Stomach (tissue), 4 donors: ENCODE results near the gene NEFH.

Experiments
- CTCF ChIP-seq, 7 experiments: fragments of 450-650 bp in 4 of 7; fragments of 200-600 bp in 3 of 7; sonication (generic) in 3 of 7; IDR thresholded peaks; one replicate each; pipeline ENCODE4 v1.5.1; 2016 to 2019; ENCODE audit warnings: antibody characterized with exemption in 7 of 7, control low read depth in 2 of 7, mild to moderate bottlenecking in 1 of 7
- POLR2A ChIP-seq, 4 donors: fragments of 450-650 bp; IDR thresholded peaks; one replicate each; pipeline ENCODE4 v1.6.1; 2016; ENCODE audit warnings: antibody characterized with exemption in 4 of 4, control low read depth in 2 of 4, mild to moderate bottlenecking in 1 of 4, moderate library complexity in 1 of 4
- POLR2AphosphoS5 ChIP-seq, 3 donors: sonication (generic); formaldehyde crosslinking; IDR thresholded peaks; one replicate each; pipeline ENCODE4 v1.6.1; 2016; ENCODE audit warnings: antibody characterized with exemption in 3 of 3

GRCh38 chr22:29447906-29448305 lies 32.1 kb upstream of the NEFH start:
- no peak for TF ChIP-seq CTCF (IDR thresholded peaks at IDR 0.05)
- no peak for TF ChIP-seq POLR2A (IDR thresholded peaks at IDR 0.05)
- no peak for TF ChIP-seq POLR2AphosphoS5 (IDR thresholded peaks at IDR 0.05)
